HEK293T (cell line): ENCODE data around the gene MRPS15.

Source experiments
- CTCF ChIA-PET: fragments of 350-600 bp; formaldehyde crosslinking; extraction: SDS; loops from one replicate; lab custom pipeline; 2021; ENCODE audit warnings: antibody characterized with exemption, inconsistent platforms; lab: Yijun Ruan, JAX
- POLR2A ChIA-PET: fragments of 350-600 bp; formaldehyde crosslinking; extraction: SDS; loops from one replicate; lab custom pipeline; 2020; ENCODE audit warnings: antibody characterized with exemption, inconsistent platforms; lab: Yijun Ruan, JAX
- DNase-seq: peaks from one replicate; pipeline ENCODE4 v3.0.0; 2012; ENCODE audit warnings: mixed read lengths; ENCODE audit errors: extremely low spot score
- ARNT ChIP-seq: fragments of 450-650 bp; IDR thresholded peaks from 2 replicates; pipeline ENCODE4 v1.6.1; 2017; ENCODE audit warnings: mild to moderate bottlenecking
- BHLHE40 ChIP-seq: fragments of 450-650 bp; IDR thresholded peaks from 2 replicates; pipeline ENCODE4 v1.6.1; 2016; ENCODE audit warnings: mild to moderate bottlenecking, moderate library complexity, borderline replicate concordance
- CTBP1 ChIP-seq: fragments of 450-650 bp; IDR thresholded peaks from 2 replicates; pipeline ENCODE4 v1.6.1; 2016; ENCODE audit warnings: borderline replicate concordance
- ELF4 ChIP-seq: fragments of 450-650 bp; IDR thresholded peaks from 2 replicates; pipeline ENCODE4 v1.6.1; 2017; ENCODE audit warnings: antibody characterized with exemption
- FOXA1 ChIP-seq: fragments of 450-650 bp; IDR thresholded peaks from 2 replicates; pipeline ENCODE4 v1.6.1; 2016; ENCODE audit warnings: mild to moderate bottlenecking
- FOXK2 ChIP-seq: fragments of 450-650 bp; IDR thresholded peaks from 2 replicates; pipeline ENCODE4 v1.6.1; 2016; ENCODE audit warnings: mild to moderate bottlenecking
- FOXM1 ChIP-seq: fragments of 450-650 bp; IDR thresholded peaks from 2 replicates; pipeline ENCODE4 v1.6.1; 2017; ENCODE audit warnings: mild to moderate bottlenecking, borderline replicate concordance
- HDGF ChIP-seq: fragments of 450-650 bp; IDR thresholded peaks from 2 replicates; pipeline ENCODE4 v1.6.1; 2017; ENCODE audit warnings: antibody characterized with exemption, borderline replicate concordance
- L3MBTL2 ChIP-seq: fragments of 450-650 bp; conservative IDR thresholded peaks from 2 replicates; pipeline ENCODE4 v1.6.1; 2016; ENCODE audit warnings: mild to moderate bottlenecking
- LEF1 ChIP-seq: fragments of 450-650 bp; IDR thresholded peaks from 2 replicates; pipeline ENCODE4 v1.6.1; 2017; ENCODE audit warnings: mild to moderate bottlenecking, borderline replicate concordance
- NFRKB ChIP-seq: fragments of 450-650 bp; IDR thresholded peaks from 2 replicates; pipeline ENCODE4 v1.6.1; 2016; ENCODE audit warnings: mild to moderate bottlenecking, moderate library complexity
- PKNOX1 ChIP-seq: fragments of 450-650 bp; IDR thresholded peaks from 2 replicates; pipeline ENCODE4 v1.6.1; 2016
- SP1 ChIP-seq: fragments of 450-650 bp; IDR thresholded peaks from 2 replicates; pipeline ENCODE4 v1.6.1; 2017
- SUZ12 ChIP-seq: fragments of 450-650 bp; IDR thresholded peaks from 2 replicates; pipeline ENCODE4 v1.6.1; 2016; ENCODE audit warnings: mild to moderate bottlenecking
- TARDBP ChIP-seq: fragments of 450-650 bp; IDR thresholded peaks from 2 replicates; pipeline ENCODE4 v1.6.1; 2016
- ZNF384 ChIP-seq: fragments of 450-650 bp; IDR thresholded peaks from 2 replicates; pipeline ENCODE4 v1.6.1; 2016

Gene MRPS15

GRCh38 chr1:36486093-36486438, 21.9 kb upstream of the MRPS15 start:
- CTCF ChIA-PET: no interaction called here
- no peak for DNase-seq
- no peak for TF ChIP-seq TARDBP
- TF ChIP-seq SP1: no peak
- no peak for TF ChIP-seq ARNT
- no peak for TF ChIP-seq FOXM1
- TF ChIP-seq NFRKB: no peak
- no peak for TF ChIP-seq HDGF
- TF ChIP-seq CTBP1: no peak
- TF ChIP-seq FOXA1: no peak
- TF ChIP-seq PKNOX1: no peak
- no peak for TF ChIP-seq SUZ12
- TF ChIP-seq FOXK2: no peak
- POLR2A ChIA-PET: interaction anchor here (1.2 kb wide), 1 partner anchor 22 kb away, joined by 5 read pairs; the partner anchor contains the start of gene MRPS15

GRCh38 chr1:36484099-36484498, 19.9 kb upstream of the MRPS15 start:
- ChIA-PET POLR2A (no interaction called here), CTCF (interaction anchor here (0.8 kb wide), 1 partner anchor 13 kb away, joined by 3 read pairs; no protein-coding TSS in a partner anchor)
- TF ChIP-seq NFRKB (no peak), L3MBTL2 (no peak), ELF4 (no peak), TARDBP (no peak), FOXM1 (no peak), HDGF (no peak), LEF1 (no peak), FOXK2 (no peak), ARNT (no peak), FOXA1 (no peak), ZNF384 (no peak), BHLHE40 (no peak), CTBP1 (no peak), PKNOX1 (no peak), SP1 (no peak), SUZ12 (no peak)
- no peak for DNase-seq

GRCh38 chr1:36482724-36483388, 18.7 kb upstream of the MRPS15 start, which contains the start of gene CSF3R:
CSF3R (minus strand) TSS chr1:36482913; CDS start chr1:36479496, 3,417 bp downstream.
- DNase-seq: no peak
- ChIA-PET CTCF (no interaction called here), POLR2A (interaction anchor here (1.1 to 2.5 kb wide), 2 partner anchors 19 to 32 kb away, joined by 4 to 9 read pairs; partner anchors contain the start of genes MRPS15 and OSCP1)
- TF ChIP-seq TARDBP: no peak
- no peak for TF ChIP-seq FOXA1
- no peak for TF ChIP-seq FOXM1
- no peak for TF ChIP-seq SP1
- no peak for TF ChIP-seq L3MBTL2
- TF ChIP-seq ELF4: no peak
- no peak for TF ChIP-seq NFRKB
- TF ChIP-seq PKNOX1: no peak
- no peak for TF ChIP-seq HDGF
- TF ChIP-seq CTBP1: no peak
- no peak for TF ChIP-seq LEF1
- TF ChIP-seq ARNT: no peak
- TF ChIP-seq ZNF384: no peak

GRCh38 chr1:36481771-36482723, 17.9 kb upstream of the MRPS15 start:
- ChIA-PET POLR2A (interaction anchor here (1.1 to 2.5 kb wide), 2 partner anchors 18 to 31 kb away, joined by 4 to 9 read pairs; partner anchors contain the start of genes MRPS15 and OSCP1), CTCF (interaction anchor here (0.6 kb wide), 1 partner anchor 294 kb away, joined by 3 read pairs; no protein-coding TSS in a partner anchor)
- TF ChIP-seq FOXA1 (no peak), ZNF384 (no peak), FOXK2 (no peak), FOXM1 (no peak)
- no peak for DNase-seq

GRCh38 chr1:36481091-36481490, 16.9 kb upstream of the MRPS15 start:
- ChIA-PET CTCF (no interaction called here), POLR2A (interaction anchor here (2.5 kb wide), 1 partner anchor 17 kb away, joined by 9 read pairs; the partner anchor contains the start of gene MRPS15)
- no peak for TF ChIP-seq L3MBTL2
- no peak for TF ChIP-seq NFRKB
- TF ChIP-seq LEF1: no peak
- TF ChIP-seq SP1: no peak
- TF ChIP-seq ARNT: no peak
- no peak for TF ChIP-seq SUZ12
- no peak for TF ChIP-seq TARDBP
- no peak for TF ChIP-seq FOXK2
- TF ChIP-seq PKNOX1: no peak
- TF ChIP-seq ELF4: no peak
- TF ChIP-seq HDGF: no peak
- no peak for TF ChIP-seq BHLHE40
- no peak for TF ChIP-seq ZNF384
- no peak for TF ChIP-seq FOXM1
- TF ChIP-seq CTBP1: no peak
- TF ChIP-seq FOXA1: no peak
- DNase-seq: no peak
